ENCODE results near the gene GTPBP1. TPM values are rescaled to one million over a fixed set of nuclear protein-coding genes. Genes with fewer than 3 reads are reported as not detected.
A peak's percentile ranks its signal among the peaks of the same experiment; 100 is the strongest.

GTPBP1 gene
- total RNA-seq, 2 experiments from 2014 or later = 71.8 to 73.9 TPM

GRCh38 chr22:38740754-38741153, 35.0 kb downstream of the GTPBP1 start:
- ATAC-seq (no peak), DNase-seq (no peak)
- Mint-ChIP-seq H3K27me3 (ENCODE audit: low read depth) (no peaks in the 10 kb centered on the region), H3K9me3 (ENCODE audit: insufficient read depth) (no peaks in the 10 kb centered on the region), H3K4me3 (no peak overlapping the region), H3K36me3 (ENCODE audit: low read depth) (peaks cover 88% of the 10 kb centered on the region), H3K27ac (peak overlapping the region; percentile 71), H3K4me1 (ENCODE audit: low read depth) (peaks cover 66% of the 10 kb centered on the region)
- POLR2A ChIA-PET = interaction anchor here (0.9 to 16.4 kb wide), 3 partner anchors 12 to 23 kb away, joined by 4 to 307 read pairs (median 4); partner anchors contain the start of gene SUN2
- CTCF ChIA-PET = interaction anchor here (1.5 to 1.6 kb wide), 2 partner anchors 11 to 16 kb away, joined by 4 to 6 read pairs; no protein-coding TSS in a partner anchor

- peaks cover 65% of the 10 kb centered on the region for H3K4me1 Mint-ChIP-seq (ENCODE audit: low read depth)
- no peaks in the 10 kb centered on the region for H3K9me3 Mint-ChIP-seq (ENCODE audit: insufficient read depth)
- ChIA-PET POLR2A (interaction anchor here (0.9 to 16.4 kb wide), 3 partner anchors 11 to 23 kb away, joined by 4 to 307 read pairs (median 4); partner anchors contain the start of gene SUN2), CTCF (interaction anchor here (1.5 to 2.7 kb wide), 3 partner anchors 8 to 16 kb away, joined by 4 to 10 read pairs (median 6); no protein-coding TSS in a partner anchor)
- ATAC-seq (no peak), DNase-seq (no peak)
- H3K27me3 Mint-ChIP-seq (ENCODE audit: low read depth) = no peaks in the 10 kb centered on the region
- peaks cover 88% of the 10 kb centered on the region for H3K36me3 Mint-ChIP-seq (ENCODE audit: low read depth)
- H3K27ac Mint-ChIP-seq = peak overlapping the region; percentile 71
- no peak overlapping the region for H3K4me3 Mint-ChIP-seq
Observed at GRCh38 chr22:38741166-38741565, 35.4 kb downstream of the GTPBP1 start.

- DNase-seq (no peak), ATAC-seq (no peak)
- H3K27ac Mint-ChIP-seq = peak overlapping the region; percentile 71
- CTCF ChIA-PET = interaction anchor here (2.7 kb wide), 1 partner anchor 8 kb away, joined by 10 read pairs; no protein-coding TSS in a partner anchor
- no peak overlapping the region for H3K4me3 Mint-ChIP-seq
- H3K9me3 Mint-ChIP-seq (ENCODE audit: insufficient read depth) = no peaks in the 10 kb centered on the region
- peaks cover 64% of the 10 kb centered on the region for H3K4me1 Mint-ChIP-seq (ENCODE audit: low read depth)
- peaks cover 90% of the 10 kb centered on the region for H3K36me3 Mint-ChIP-seq (ENCODE audit: low read depth)
- no peaks in the 10 kb centered on the region for H3K27me3 Mint-ChIP-seq (ENCODE audit: low read depth)
- POLR2A ChIA-PET = interaction anchor here (1.0 to 16.4 kb wide), 3 partner anchors 8 to 34 kb away, joined by 3 to 307 read pairs (median 23); partner anchors contain the start of gene SUN2
Observed at GRCh38 chr22:38741576-38741975, 35.8 kb downstream of the GTPBP1 start.

GRCh38 chr22:38742176-38742942, 36.6 kb downstream of the GTPBP1 start:
- Mint-ChIP-seq H3K36me3 (ENCODE audit: low read depth) (peaks cover 84% of the 10 kb centered on the region), H3K27me3 (ENCODE audit: low read depth) (no peaks in the 10 kb centered on the region), H3K4me1 (ENCODE audit: low read depth) (peaks cover 57% of the 10 kb centered on the region), H3K4me3 (no peak overlapping the region), H3K9me3 (ENCODE audit: insufficient read depth) (no peaks in the 10 kb centered on the region), H3K27ac (peak overlapping the region; percentile 30)
- no peak for DNase-seq
- CTCF ChIA-PET = interaction anchor here (1.8 to 2.7 kb wide), 2 partner anchors 9 to 18 kb away, joined by 4 to 10 read pairs; no protein-coding TSS in a partner anchor
- no peak for ATAC-seq
- POLR2A ChIA-PET = interaction anchor here (0.9 to 16.4 kb wide), 5 partner anchors 9 to 35 kb away, joined by 3 to 307 read pairs (median 6); partner anchors contain the start of gene SUN2

GRCh38 chr22:38744981-38745380, 39.2 kb downstream of the GTPBP1 start:
- peak overlapping the region; percentile 5 for H3K4me3 Mint-ChIP-seq
- H3K36me3 Mint-ChIP-seq (ENCODE audit: low read depth) = peaks cover 82% of the 10 kb centered on the region
- no peak for ATAC-seq
- H3K27me3 Mint-ChIP-seq (ENCODE audit: low read depth) = no peaks in the 10 kb centered on the region
- no peaks in the 10 kb centered on the region for H3K9me3 Mint-ChIP-seq (ENCODE audit: insufficient read depth)
- DNase-seq = no peak
- H3K27ac Mint-ChIP-seq = peak overlapping the region; percentile 57
- H3K4me1 Mint-ChIP-seq (ENCODE audit: low read depth) = peaks cover 54% of the 10 kb centered on the region
- POLR2A ChIA-PET = interaction anchor here (15.1 kb wide), 1 partner anchor 9 kb away, joined by 307 read pairs; no protein-coding TSS in a partner anchor
- CTCF ChIA-PET = interaction anchor here (0.9 to 4.7 kb wide), 2 partner anchors 12 to 20 kb away, joined by 3 to 35 read pairs; no protein-coding TSS in a partner anchor

- ChIA-PET POLR2A (interaction anchor here (0.7 to 15.1 kb wide), 3 partner anchors 9 to 15 kb away, joined by 3 to 307 read pairs (median 4); no protein-coding TSS in a partner anchor), CTCF (interaction anchor here (0.9 to 4.7 kb wide), 2 partner anchors 13 to 21 kb away, joined by 3 to 35 read pairs; no protein-coding TSS in a partner anchor)
- Mint-ChIP-seq H3K4me1 (ENCODE audit: low read depth) (peaks cover 56% of the 10 kb centered on the region), H3K4me3 (no peak overlapping the region), H3K9me3 (ENCODE audit: insufficient read depth) (no peaks in the 10 kb centered on the region), H3K27me3 (ENCODE audit: low read depth) (no peaks in the 10 kb centered on the region), H3K36me3 (ENCODE audit: low read depth) (peaks cover 82% of the 10 kb centered on the region), H3K27ac (peak overlapping the region; percentile 46)
- DNase-seq = no peak
- ATAC-seq = no peak
Observed at GRCh38 chr22:38745676-38746460, 40.1 kb downstream of the GTPBP1 start.

- no peak for ATAC-seq
- no peak for DNase-seq
- H3K27ac Mint-ChIP-seq = peak overlapping the region; percentile 72
- H3K27me3 Mint-ChIP-seq (ENCODE audit: low read depth) = no peaks in the 10 kb centered on the region
- no peaks in the 10 kb centered on the region for H3K9me3 Mint-ChIP-seq (ENCODE audit: insufficient read depth)
- H3K4me1 Mint-ChIP-seq (ENCODE audit: low read depth) = peaks cover 61% of the 10 kb centered on the region
- ChIA-PET POLR2A (interaction anchor here (15.1 kb wide), 1 partner anchor 13 kb away, joined by 307 read pairs; no protein-coding TSS in a partner anchor), CTCF (interaction anchor here (1.0 to 4.7 kb wide), 4 partner anchors 15 to 121 kb away, joined by 3 to 35 read pairs (median 6); no protein-coding TSS in a partner anchor)
- H3K4me3 Mint-ChIP-seq = no peak overlapping the region
- peaks cover 84% of the 10 kb centered on the region for H3K36me3 Mint-ChIP-seq (ENCODE audit: low read depth)
Observed at GRCh38 chr22:38748487-38749136, 42.9 kb downstream of the GTPBP1 start.

GRCh38 chr22:38750104-38750503, 44.4 kb downstream of the GTPBP1 start:
- DNase-seq (no peak), ATAC-seq (no peak)
- POLR2A ChIA-PET = interaction anchor here (0.9 to 15.1 kb wide), 2 partner anchors 14 to 49 kb away, joined by 3 to 307 read pairs; partner anchors contain the start of gene JOSD1
- peak overlapping the region; percentile 97 for H3K4me3 Mint-ChIP-seq
- peak overlapping the region; percentile 100 for H3K27ac Mint-ChIP-seq
- H3K9me3 Mint-ChIP-seq (ENCODE audit: insufficient read depth) = no peaks in the 10 kb centered on the region
- peaks cover 55% of the 10 kb centered on the region for H3K4me1 Mint-ChIP-seq (ENCODE audit: low read depth)
- H3K36me3 Mint-ChIP-seq (ENCODE audit: low read depth) = peaks cover 89% of the 10 kb centered on the region
- CTCF ChIA-PET = interaction anchor here (1.9 to 3.4 kb wide), 3 partner anchors 17 to 44 kb away, joined by 5 to 23 read pairs (median 7); partner anchors contain the start of gene GTPBP1
- no peaks in the 10 kb centered on the region for H3K27me3 Mint-ChIP-seq (ENCODE audit: low read depth)

- Mint-ChIP-seq H3K4me1 (ENCODE audit: low read depth) (peaks cover 51% of the 10 kb centered on the region), H3K27me3 (ENCODE audit: low read depth) (no peaks in the 10 kb centered on the region), H3K4me3 (peak overlapping the region; percentile 97), H3K9me3 (ENCODE audit: insufficient read depth) (no peaks in the 10 kb centered on the region), H3K27ac (peak overlapping the region; percentile 100), H3K36me3 (ENCODE audit: low read depth) (peaks cover 85% of the 10 kb centered on the region)
- ATAC-seq (no peak), DNase-seq (no peak)
- POLR2A ChIA-PET = interaction anchor here (0.9 to 15.1 kb wide), 3 partner anchors 15 to 50 kb away, joined by 3 to 307 read pairs (median 3); partner anchors contain the start of genes GTPBP1 and JOSD1
- CTCF ChIA-PET = interaction anchor here (1.9 to 3.4 kb wide), 4 partner anchors 15 to 45 kb away, joined by 5 to 23 read pairs (median 12); partner anchors contain the start of gene GTPBP1
Observed at GRCh38 chr22:38750638-38751037, 44.9 kb downstream of the GTPBP1 start.

- Mint-ChIP-seq H3K4me3 (peak overlapping the region; percentile 97), H3K9me3 (ENCODE audit: insufficient read depth) (no peaks in the 10 kb centered on the region), H3K36me3 (ENCODE audit: low read depth) (peaks cover 81% of the 10 kb centered on the region), H3K27me3 (ENCODE audit: low read depth) (no peaks in the 10 kb centered on the region), H3K4me1 (ENCODE audit: low read depth) (peaks cover 47% of the 10 kb centered on the region), H3K27ac (peak overlapping the region; percentile 100)
- ChIA-PET CTCF (interaction anchor here (1.5 to 3.4 kb wide), 5 partner anchors 11 to 45 kb away, joined by 5 to 23 read pairs (median 7); partner anchors contain the start of gene GTPBP1), POLR2A (interaction anchor here (0.9 to 15.1 kb wide), 5 partner anchors 15 to 50 kb away, joined by 3 to 307 read pairs (median 4); partner anchors contain the start of genes GTPBP1 and JOSD1)
- ATAC-seq (no peak), DNase-seq (no peak)
Observed at GRCh38 chr22:38751066-38751421, 45.3 kb downstream of the GTPBP1 start.

All from activated CD8-positive, alpha-beta T cell treated with anti-CD3 and anti-CD28 coated beads, Interleukin-2, amount 10 ng/mL, durations not matched to agents 7 days and 5 days (primary cell).